Ishikawa (cell line): ENCODE measurements around the gene IL23R.

Experiments used
- CEBPB ChIP-seq: IDR thresholded peaks from 2 replicates; pipeline ENCODE4 v1.6.1; 2012
- CREB1 ChIP-seq: IDR thresholded peaks from 2 replicates; pipeline ENCODE4 v1.6.1; 2012; ENCODE audit warnings: low read depth
- EGR1 ChIP-seq: IDR thresholded peaks from 2 replicates; pipeline ENCODE4 v1.6.1; 2012
- FOXM1 ChIP-seq: IDR thresholded peaks from 2 replicates; pipeline ENCODE4 v1.6.1; 2012; ENCODE audit warnings: low read depth, borderline replicate concordance
- MAX ChIP-seq: IDR thresholded peaks from 2 replicates; pipeline ENCODE4 v1.6.1; 2012
- NFIC ChIP-seq: IDR thresholded peaks from 2 replicates; pipeline ENCODE4 v1.6.1; 2012
- RAD21 ChIP-seq: IDR thresholded peaks from 2 replicates; pipeline ENCODE4 v1.6.1; 2012; ENCODE audit warnings: low read depth
- REST ChIP-seq: IDR thresholded peaks from 2 replicates; pipeline ENCODE4 v1.6.1; 2012; ENCODE audit warnings: low read depth, mild to moderate bottlenecking
- TAF1 ChIP-seq: IDR thresholded peaks from 2 replicates; pipeline ENCODE4 v1.6.1; 2012; ENCODE audit warnings: low read depth, mild to moderate bottlenecking
- TEAD4 ChIP-seq: IDR thresholded peaks from 2 replicates; pipeline ENCODE4 v1.6.1; 2012
- YY1 ChIP-seq: IDR thresholded peaks from 2 replicates; pipeline ENCODE4 v1.6.1; 2012; ENCODE audit warnings: low read depth
- ZBTB7A ChIP-seq: IDR thresholded peaks from 2 replicates; pipeline ENCODE4 v1.6.1; 2012; ENCODE audit warnings: low read depth
- TF ChIP-seq, protein P1 (sequence below): IDR thresholded peaks from 2 replicates; pipeline ENCODE4 v1.6.1; 2012

The IL23R gene

DNA sequence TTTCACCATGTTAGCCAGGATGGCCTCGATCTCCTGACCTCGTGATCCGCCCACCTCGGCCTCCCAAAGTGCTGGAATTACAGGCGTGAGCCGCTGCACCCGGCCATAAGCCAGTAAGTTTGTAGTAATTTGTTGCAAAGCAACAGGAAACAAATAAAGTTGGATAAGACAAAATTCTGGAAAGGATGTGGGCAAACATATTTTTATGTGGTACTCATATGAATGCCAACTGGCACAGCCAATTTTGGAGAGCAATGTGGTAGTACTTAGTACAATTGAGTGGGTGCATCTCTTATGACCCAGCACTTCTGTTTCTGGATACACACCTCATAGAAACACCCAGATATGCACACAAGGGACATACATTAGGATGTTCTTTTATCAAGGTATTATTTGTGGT lies 133.0 kb downstream of the IL23R start:
- TF ChIP-seq CEBPB = no peak
- no peak for TF ChIP-seq MAX
- TF ChIP-seq TAF1 = no peak

- no peak for TF ChIP-seq RAD21
- no peak for TF ChIP-seq ZBTB7A
- TF ChIP-seq TEAD4 = no peak
Observed at GRCh38 chr1:67300561-67300960, 134.3 kb downstream of the IL23R start.

DNA sequence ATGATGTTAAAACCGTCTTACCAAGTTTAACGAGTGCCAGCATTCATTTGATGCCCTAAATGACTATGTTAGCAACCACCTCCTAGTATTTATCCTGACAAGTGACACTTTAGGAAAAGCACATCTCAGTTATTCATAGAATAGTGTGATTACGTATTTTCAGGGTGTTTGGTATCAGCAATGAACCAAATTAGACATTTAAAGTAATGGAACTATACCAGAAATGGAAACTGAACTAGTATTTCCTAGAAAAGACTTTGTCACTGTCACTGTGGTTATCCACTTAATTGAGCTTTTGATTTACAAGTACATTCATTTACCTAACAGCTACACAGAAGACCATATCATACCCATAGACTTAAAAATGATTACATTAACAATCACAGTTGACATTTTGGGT lies 137.8 kb downstream of the IL23R start:
- TF ChIP-seq EGR1 = no peak

DNA sequence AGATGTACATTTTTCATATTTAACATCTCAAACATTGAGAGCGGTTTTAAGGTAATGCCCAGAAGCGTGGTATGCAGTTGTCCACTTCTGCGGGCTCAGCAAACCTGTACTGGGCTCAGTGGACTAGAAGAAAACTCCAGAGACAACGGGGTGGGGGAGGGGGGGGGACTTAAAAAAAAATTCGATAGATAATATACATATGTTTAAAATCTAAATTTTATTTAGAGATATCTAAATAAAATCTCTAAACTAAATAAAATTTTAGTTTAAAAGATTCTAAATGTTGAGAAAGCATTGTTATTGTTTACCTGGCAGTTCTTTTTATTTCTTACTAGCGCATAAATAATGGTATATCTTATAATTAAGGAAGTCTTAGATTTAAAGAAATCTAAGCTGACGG lies 140.3 kb downstream of the IL23R start:
- TF ChIP-seq CREB1 = no peak
- no peak for TF ChIP-seq NFIC
- no peak for TF ChIP-seq TEAD4
- no peak for TF ChIP-seq EGR1
- no peak for TF ChIP-seq MAX
- TF ChIP-seq, protein P1, sequence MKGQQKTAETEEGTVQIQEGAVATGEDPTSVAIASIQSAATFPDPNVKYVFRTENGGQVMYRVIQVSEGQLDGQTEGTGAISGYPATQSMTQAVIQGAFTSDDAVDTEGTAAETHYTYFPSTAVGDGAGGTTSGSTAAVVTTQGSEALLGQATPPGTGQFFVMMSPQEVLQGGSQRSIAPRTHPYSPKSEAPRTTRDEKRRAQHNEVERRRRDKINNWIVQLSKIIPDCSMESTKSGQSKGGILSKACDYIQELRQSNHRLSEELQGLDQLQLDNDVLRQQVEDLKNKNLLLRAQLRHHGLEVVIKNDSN = no peak
- no peak for TF ChIP-seq FOXM1
- no peak for TF ChIP-seq REST

DNA sequence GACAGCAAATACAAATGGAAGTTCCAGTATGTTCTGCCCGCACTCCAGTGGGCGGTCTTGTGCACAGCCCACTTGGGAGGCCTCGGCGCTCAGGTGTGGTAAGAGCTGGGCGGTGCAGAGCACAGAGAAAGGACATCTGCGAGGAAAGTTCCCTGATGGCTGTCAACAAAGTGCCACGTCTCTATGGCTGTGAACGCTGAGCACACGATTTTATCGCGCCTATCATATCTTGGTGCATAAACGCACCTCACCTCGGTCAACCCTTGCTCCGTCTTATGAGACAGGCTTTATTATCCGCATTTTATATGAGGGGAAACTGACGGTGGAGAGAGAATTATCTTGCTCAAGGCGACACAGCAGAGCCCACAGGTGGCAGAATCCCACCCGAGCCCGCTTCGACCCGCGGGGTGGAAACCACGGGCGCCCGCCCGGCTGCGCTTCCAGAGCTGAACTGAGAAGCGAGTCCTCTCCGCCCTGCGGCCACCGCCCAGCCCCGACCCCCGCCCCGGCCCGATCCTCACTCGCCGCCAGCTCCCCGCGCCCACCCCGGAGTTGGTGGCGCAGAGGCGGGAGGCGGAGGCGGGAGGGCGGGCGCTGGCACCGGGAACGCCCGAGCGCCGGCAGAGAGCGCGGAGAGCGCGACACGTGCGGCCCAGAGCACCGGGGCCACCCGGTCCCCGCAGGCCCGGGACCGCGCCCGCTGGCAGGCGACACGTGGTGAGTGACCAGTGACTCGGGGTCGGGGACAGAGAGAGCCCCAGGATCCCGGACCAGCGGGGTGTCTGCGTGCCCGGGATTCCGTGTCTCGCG lies 141.2 kb downstream of the IL23R start, which contains the start of gene IL12RB2:
Gene IL12RB2, plus strand, starts transcription at position 623 of the 810 bp plus-strand sequence. CDS start 12,496 bp downstream, outside the sequence.
- TF ChIP-seq NFIC (no peak), YY1 (no peak), TEAD4 (no peak), TAF1 (no peak), CEBPB (no peak), EGR1 (no peak), FOXM1 (no peak), ZBTB7A (no peak)

GRCh38 chr1:67308136-67308535 lies 141.9 kb downstream of the IL23R start:
- no peak for TF ChIP-seq CEBPB
- TF ChIP-seq NFIC = no peak
- TF ChIP-seq CREB1 = no peak
- no peak for TF ChIP-seq TEAD4
- TF ChIP-seq EGR1 = no peak
